ENCODE measurements around the gene SZRD1. TPM values are rescaled to one million over a fixed set of nuclear protein-coding genes. Genes with fewer than 3 reads are reported as not detected.

The SZRD1 gene
- total RNA-seq, 1 experiment from 2014 or later: 79.2 TPM

GRCh38 chr1:16421201-16421600 lies 54.2 kb downstream of the SZRD1 start:
- no peak for DNase-seq (ENCODE audit: low read depth, low spot score)
- in situ Hi-C loops (cut with HindIII; ENCODE audit: low pct_unique_long_range_greater_than_20kb, low sequenced_read_pairs): no loop called here

- in situ Hi-C loops (cut with HindIII; ENCODE audit: low pct_unique_long_range_greater_than_20kb, low sequenced_read_pairs): no loop called here
- DNase-seq (ENCODE audit: low read depth, low spot score): no peak
Measured at GRCh38 chr1:16422041-16422440, 55.0 kb downstream of the SZRD1 start.

GRCh38 chr1:16425125-16426025 lies 58.3 kb downstream of the SZRD1 start:
- DNase-seq (ENCODE audit: low read depth, low spot score): no peak
- in situ Hi-C loops (cut with HindIII; ENCODE audit: low pct_unique_long_range_greater_than_20kb, low sequenced_read_pairs): no loop called here

- DNase-seq (ENCODE audit: low read depth, low spot score): peak; percentile 53
- in situ Hi-C loops (cut with HindIII; ENCODE audit: low pct_unique_long_range_greater_than_20kb, low sequenced_read_pairs): no loop called here
Measured at GRCh38 chr1:16430606-16431005, 63.6 kb downstream of the SZRD1 start.

GRCh38 chr1:16433030-16433429 lies 66.0 kb downstream of the SZRD1 start:
- no peak for DNase-seq (ENCODE audit: low read depth, low spot score)
- in situ Hi-C loops (cut with HindIII; ENCODE audit: low pct_unique_long_range_greater_than_20kb, low sequenced_read_pairs): no loop called here

- in situ Hi-C loops (cut with HindIII; ENCODE audit: low pct_unique_long_range_greater_than_20kb, low sequenced_read_pairs): no loop called here
Measured at GRCh38 chr1:16434007-16434406, 67.0 kb downstream of the SZRD1 start.

GRCh38 chr1:16434501-16434900 lies 67.5 kb downstream of the SZRD1 start:
- no peak for DNase-seq (ENCODE audit: low read depth, low spot score)
- in situ Hi-C loops (cut with HindIII; ENCODE audit: low pct_unique_long_range_greater_than_20kb, low sequenced_read_pairs): no loop called here

More at GRCh38 chr1:16434007-16434406, 67.0 kb downstream of the SZRD1 start:
- DNase-seq (ENCODE audit: low read depth, low spot score): no peak

GRCh38 chr1:16436946-16437474 lies 70.0 kb downstream of the SZRD1 start, which contains the start of gene SPATA21:
TSS of gene SPATA21 (minus strand) at chr1:16437424. CDS start at chr1:16431371, 6,053 bp downstream.
- in situ Hi-C loops (cut with HindIII; ENCODE audit: low pct_unique_long_range_greater_than_20kb, low sequenced_read_pairs): no loop called here
- no peak for DNase-seq (ENCODE audit: low read depth, low spot score)

GRCh38 chr1:16438516-16438915 lies 71.5 kb downstream of the SZRD1 start:
- in situ Hi-C loops (cut with HindIII; ENCODE audit: low pct_unique_long_range_greater_than_20kb, low sequenced_read_pairs): no loop called here

GRCh38 chr1:16438924-16439323 lies 71.9 kb downstream of the SZRD1 start:
- in situ Hi-C loops (cut with HindIII; ENCODE audit: low pct_unique_long_range_greater_than_20kb, low sequenced_read_pairs): no loop called here
- no peak for DNase-seq (ENCODE audit: low read depth, low spot score)

More at GRCh38 chr1:16438516-16438915, 71.5 kb downstream of the SZRD1 start:
- DNase-seq (ENCODE audit: low read depth, low spot score): no peak

GRCh38 chr1:16440131-16440469 lies 73.1 kb downstream of the SZRD1 start:
- in situ Hi-C loops (cut with HindIII; ENCODE audit: low pct_unique_long_range_greater_than_20kb, low sequenced_read_pairs): no loop called here

GRCh38 chr1:16440470-16441281 lies 73.6 kb downstream of the SZRD1 start, which contains the start of gene NECAP2:
TSS of gene NECAP2 (plus strand) at chr1:16440724. CDS start at chr1:16440762, 38 bp downstream.
- DNase-seq (ENCODE audit: low read depth, low spot score): peak; percentile 90
- in situ Hi-C loops (cut with HindIII; ENCODE audit: low pct_unique_long_range_greater_than_20kb, low sequenced_read_pairs): no loop called here

More at GRCh38 chr1:16440131-16440469, 73.1 kb downstream of the SZRD1 start:
- no peak for DNase-seq (ENCODE audit: low read depth, low spot score)

GRCh38 chr1:16441282-16441665 lies 74.2 kb downstream of the SZRD1 start:
- no peak for DNase-seq (ENCODE audit: low read depth, low spot score)
- in situ Hi-C loops (cut with HindIII; ENCODE audit: low pct_unique_long_range_greater_than_20kb, low sequenced_read_pairs): no loop called here

GRCh38 chr1:16442265-16442664 lies 75.2 kb downstream of the SZRD1 start:
- in situ Hi-C loops (cut with HindIII; ENCODE audit: low pct_unique_long_range_greater_than_20kb, low sequenced_read_pairs): no loop called here
- DNase-seq (ENCODE audit: low read depth, low spot score): no peak

- in situ Hi-C loops (cut with HindIII; ENCODE audit: low pct_unique_long_range_greater_than_20kb, low sequenced_read_pairs): no loop called here
- DNase-seq (ENCODE audit: low read depth, low spot score): no peak
Measured at GRCh38 chr1:16442941-16443340, 75.9 kb downstream of the SZRD1 start.

- no peak for DNase-seq (ENCODE audit: low read depth, low spot score)
- in situ Hi-C loops (cut with HindIII; ENCODE audit: low pct_unique_long_range_greater_than_20kb, low sequenced_read_pairs): no loop called here
Measured at GRCh38 chr1:16443975-16444770, 77.1 kb downstream of the SZRD1 start.

- in situ Hi-C loops (cut with HindIII; ENCODE audit: low pct_unique_long_range_greater_than_20kb, low sequenced_read_pairs): no loop called here
- no peak for DNase-seq (ENCODE audit: low read depth, low spot score)
Measured at GRCh38 chr1:16445052-16445451, 78.0 kb downstream of the SZRD1 start.

All from SK-MEL-5 (cell line).